ENCODE measurements around the gene PRDM8.
"Not testable (repeated sequence)": the region's sequence is repeated elsewhere in the genome, so short reads cannot be mapped to it uniquely, and the experiment has no call there.

PRDM8 gene

DNA sequence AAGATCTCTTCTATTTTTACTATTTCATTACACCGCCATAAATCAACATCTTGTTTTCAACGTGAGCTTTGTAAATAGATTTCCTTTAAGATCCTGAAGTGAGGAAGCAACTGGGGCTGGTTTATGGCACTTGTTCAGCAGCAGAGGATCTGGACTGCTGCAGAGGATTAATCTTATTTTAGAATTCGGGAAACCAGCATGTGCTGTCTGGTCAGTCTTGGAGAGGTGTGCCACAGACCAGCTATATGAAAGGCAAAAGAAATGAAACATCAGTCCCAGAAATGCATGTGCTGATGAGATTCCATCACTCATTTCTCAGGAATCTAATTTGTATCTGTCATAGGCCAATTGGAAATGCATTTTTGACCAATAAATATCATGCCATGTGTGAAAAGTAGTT, 23.4 kb downstream of the PRDM8 start:
- in situ Hi-C loops (cut with MboI; ENCODE audit: low sequenced_read_pairs): loop anchor here (25.0 kb wide), 2 partner anchors 983 to 1283 kb away; partner anchors contain the start of gene PAQR3

DNA sequence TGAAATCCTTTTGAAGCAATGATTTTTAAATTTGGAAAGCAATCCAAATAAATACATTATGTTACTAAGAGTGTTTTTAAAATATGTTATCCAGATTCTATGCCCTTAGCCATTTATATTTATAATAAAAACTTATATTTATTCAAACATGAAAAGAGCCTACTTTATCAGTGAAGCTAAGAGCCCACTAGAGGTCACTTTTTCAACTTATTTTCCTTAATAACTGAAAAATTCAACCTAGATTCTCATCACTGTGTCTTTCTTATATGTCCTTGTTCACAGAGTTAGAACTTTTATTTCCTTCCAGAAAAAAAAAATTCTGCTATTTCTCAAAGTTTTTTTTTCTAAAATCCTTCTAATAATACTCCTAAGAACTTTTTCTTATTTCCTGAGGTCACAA, 23.9 kb downstream of the PRDM8 start:
- in situ Hi-C loops (cut with MboI; ENCODE audit: low sequenced_read_pairs): loop anchor here (25.0 kb wide), 2 partner anchors 984 to 1284 kb away; partner anchors contain the start of gene PAQR3

DNA sequence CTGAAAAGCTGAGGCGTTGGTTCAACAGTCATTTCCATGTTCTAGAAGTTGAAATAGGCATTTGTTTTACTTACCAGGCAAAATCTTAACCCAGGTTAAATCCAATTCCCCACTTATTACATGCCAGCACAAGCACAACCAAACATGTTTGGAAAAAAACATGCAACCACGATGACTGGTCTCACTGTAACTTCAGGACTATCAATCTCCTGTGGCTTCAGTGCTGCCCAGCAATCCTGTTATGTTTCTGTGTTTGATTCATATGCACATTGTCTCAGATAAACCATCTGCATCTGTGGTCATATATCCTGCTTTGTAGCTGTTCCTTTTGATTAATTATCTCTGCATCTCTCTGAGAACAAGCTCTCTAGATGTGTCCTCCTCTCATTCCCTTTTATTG, 28.3 kb downstream of the PRDM8 start:
- in situ Hi-C loops (cut with MboI; ENCODE audit: low sequenced_read_pairs): no loop called here

DNA sequence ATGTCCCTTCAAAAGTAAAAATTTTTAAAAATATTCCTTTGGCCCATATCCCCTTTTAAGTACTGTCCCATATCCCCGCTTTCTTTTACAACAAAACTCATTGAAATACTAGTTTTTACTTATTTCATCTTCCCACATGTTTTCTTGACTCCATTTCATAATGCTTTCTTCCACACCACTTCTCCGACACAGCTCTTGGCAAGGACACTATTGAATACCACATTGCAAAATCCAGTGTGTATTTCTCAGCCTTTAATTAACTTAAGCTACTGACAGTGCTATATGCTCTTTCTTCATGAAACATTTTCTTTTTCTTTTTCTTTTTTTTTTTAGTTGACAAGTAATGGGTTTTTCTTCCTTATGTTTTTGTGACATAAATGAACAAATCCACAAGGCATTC, 28.8 kb downstream of the PRDM8 start:
- in situ Hi-C loops (cut with MboI; ENCODE audit: low sequenced_read_pairs): no loop called here

DNA sequence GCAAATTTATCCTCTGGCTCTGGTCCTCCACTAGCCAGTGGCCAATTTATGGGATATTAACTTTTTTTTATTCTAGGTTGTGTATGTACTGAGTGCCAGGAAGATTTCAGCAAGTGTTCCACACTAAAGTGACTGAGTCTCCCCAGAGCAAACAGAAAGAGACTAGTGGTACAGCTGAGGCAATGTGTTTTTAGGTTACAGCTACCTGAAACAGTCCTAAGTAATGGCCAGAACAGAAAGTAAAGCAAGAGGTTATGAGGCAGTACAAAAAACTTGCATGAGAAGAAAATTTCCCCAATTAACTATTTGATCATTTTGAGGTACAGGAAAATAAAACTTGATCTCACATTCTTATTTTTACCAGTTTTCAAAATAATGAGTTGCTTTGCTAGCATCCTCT, 31.2 kb downstream of the PRDM8 start:
- in situ Hi-C loops (cut with MboI; ENCODE audit: low sequenced_read_pairs): no loop called here

DNA sequence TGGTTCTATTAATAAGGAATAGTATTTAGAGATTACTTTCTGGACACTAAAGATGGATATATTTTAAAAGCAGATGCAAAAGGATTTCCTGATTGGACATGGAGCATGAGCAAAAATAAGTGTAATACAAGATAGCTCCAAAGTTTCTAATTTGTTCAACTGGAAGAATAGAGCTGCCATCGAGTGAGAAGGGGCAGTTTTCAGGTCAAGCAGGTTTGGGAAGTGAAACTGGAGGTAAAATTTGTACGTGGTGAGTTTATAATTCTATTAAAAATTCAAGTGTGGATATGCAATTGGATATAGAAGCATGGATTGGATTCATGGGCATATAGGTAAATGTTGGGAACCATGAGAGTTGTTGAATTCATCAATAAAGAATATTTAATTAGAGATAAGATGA, 31.8 kb downstream of the PRDM8 start:
- in situ Hi-C loops (cut with MboI; ENCODE audit: low sequenced_read_pairs): no loop called here

DNA sequence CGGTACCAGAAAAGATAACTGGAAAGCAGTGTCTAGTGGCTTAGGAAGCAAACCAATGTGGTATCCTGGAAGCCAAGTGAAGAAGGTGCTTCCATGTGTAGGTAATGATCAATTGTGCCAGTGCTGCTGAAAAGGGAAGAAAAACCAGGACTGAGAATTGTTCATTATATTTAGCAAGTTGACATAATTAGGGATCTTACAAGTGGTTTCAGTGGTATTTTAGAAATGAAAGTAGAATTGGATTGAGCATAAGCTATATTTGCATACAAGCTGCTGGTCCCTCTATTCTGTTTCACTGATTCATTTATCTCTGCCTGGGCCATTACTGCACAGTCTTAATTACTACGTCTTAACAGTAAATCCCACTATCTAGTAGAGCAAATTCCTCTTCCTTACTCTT, 32.3 kb downstream of the PRDM8 start:
- in situ Hi-C loops (cut with MboI; ENCODE audit: low sequenced_read_pairs): no loop called here

DNA sequence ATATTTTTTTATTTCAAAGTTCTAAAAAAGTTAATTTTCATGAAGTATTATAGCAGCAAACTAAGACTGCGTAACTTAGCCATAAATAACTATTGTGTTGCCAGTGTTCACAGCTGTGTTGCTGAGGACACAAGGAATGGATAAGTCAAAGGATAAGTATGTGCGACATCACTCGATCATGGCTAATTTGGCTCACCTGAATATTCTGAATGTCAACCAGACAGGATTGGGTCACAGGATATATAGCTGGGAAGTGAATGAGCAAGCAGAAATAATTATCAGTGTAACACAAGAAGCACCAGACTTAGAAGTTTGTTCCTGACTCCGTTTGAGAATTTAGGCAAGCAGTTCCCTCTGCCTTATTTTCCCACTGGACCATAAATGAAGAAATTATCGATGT, 33.9 kb downstream of the PRDM8 start:
- in situ Hi-C loops (cut with MboI; ENCODE audit: low sequenced_read_pairs): no loop called here

DNA sequence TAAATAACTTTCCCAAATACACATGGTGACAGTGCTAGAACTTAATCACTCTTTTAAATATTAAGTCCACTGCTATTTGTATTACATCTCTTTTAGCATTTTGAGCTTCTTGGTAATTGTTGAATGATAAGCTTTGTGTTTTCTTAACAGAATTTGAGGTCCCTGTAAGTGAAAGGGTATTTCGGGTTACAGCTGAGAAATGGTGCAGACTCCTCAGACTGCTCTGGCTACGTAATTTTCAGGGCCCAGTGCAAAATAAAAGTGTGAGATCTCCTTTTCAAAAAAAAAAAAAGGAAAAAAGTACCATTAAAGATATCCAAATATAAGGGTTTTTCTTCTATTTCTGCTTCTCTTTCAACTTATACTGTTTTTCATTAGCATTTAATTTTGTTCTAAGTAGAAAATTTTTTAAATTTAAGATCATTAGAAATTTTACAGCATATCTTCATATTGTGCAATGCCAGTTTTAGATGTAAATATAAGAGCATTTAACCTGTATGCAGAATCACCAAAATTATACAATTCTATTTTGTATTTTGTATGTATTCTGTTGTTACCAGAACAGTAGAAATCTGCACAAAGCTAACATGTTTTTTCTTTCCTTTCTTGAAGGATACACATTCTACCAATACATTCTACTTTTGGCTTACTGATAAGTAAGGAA, 35.5 kb downstream of the PRDM8 start:
- in situ Hi-C loops (cut with MboI; ENCODE audit: low sequenced_read_pairs): no loop called here

DNA sequence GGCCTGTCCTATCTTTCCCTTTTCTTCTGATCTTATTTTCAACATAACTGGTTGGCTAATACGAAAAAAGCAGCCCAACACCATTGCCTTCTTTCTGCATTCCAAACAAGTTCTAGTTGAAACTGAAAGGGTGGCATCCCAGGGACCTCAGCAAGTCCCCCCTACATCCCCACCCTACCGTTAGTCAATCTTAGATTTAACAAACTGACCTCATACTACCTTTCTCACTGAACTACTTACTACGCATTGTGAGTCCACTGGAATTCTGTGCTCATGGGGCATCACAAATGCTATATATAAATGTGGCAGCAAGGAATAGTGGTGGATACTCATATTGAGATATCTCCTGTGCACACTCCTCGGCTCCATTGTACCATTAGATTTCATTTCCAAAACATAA, 36.1 kb downstream of the PRDM8 start:
- in situ Hi-C loops (cut with MboI; ENCODE audit: low sequenced_read_pairs): no loop called here

DNA sequence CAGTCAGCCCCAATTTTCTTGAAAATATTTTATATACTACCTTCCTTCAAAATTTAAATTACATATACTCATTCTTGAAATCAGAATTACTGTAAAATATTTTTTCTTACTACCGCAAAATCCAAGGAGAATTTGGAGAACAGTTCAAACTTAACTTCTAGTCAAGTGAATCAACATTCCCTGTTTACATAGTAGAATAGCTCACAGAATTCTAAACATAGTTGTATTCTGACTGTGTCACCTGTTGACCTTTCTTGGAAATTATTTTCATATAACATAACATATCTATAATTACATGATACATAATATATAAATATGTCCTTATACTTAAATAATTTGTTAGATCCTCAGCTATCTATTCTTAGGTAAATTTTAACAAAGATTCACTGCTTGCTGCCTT, 38.1 kb downstream of the PRDM8 start:
- in situ Hi-C loops (cut with MboI; ENCODE audit: low sequenced_read_pairs): no loop called here

DNA sequence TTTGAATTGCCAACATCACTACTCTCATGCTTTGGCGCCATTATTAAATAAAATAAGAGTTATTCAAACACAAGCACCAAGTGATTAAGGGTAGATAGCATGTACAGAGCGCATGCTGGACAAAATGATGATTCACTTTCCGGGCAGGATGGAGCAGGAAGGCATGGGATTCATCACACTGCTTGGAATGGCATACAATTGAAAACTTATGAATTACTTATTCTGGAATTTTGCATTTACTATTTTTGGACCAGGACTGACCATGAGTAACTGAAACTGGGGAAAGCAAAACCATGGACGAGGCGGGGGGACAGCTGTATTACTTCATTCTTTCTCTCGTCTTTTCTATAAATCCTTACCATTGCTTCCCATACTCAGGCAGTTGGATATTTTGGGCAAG, 40.7 kb downstream of the PRDM8 start:
- in situ Hi-C loops (cut with MboI; ENCODE audit: low sequenced_read_pairs): no loop called here

DNA sequence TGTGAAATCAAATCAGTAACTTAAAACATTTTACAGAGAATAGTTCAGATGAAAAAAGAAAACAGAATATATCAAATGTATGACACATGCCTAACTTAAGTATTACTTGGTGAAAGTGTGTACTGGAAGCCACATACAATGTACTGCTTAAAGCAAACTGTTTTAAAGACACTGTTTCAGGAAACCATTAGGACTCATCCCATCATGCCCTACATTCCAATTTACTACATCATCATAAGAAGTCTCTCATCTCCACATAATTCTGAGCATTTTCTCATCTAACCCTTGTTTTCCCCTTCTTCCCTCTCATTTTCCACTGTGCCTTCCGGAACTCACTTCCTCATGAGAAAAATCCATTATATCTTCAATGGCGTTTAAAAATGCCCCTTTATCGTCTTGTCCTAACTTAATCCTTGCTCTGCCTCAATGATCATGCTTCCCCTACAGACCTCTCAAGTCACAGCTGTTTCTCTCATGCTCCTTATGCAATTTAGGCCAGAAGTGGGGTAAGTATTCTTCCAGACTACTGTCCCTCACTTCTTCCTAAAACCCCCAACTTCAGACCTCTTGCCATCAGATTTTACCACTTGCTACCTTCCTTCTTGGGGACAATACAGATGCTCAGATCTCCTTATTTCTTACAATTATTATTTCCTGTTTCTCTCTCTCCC, 42.3 kb downstream of the PRDM8 start:
- in situ Hi-C loops (cut with MboI; ENCODE audit: low sequenced_read_pairs): no loop called here

DNA sequence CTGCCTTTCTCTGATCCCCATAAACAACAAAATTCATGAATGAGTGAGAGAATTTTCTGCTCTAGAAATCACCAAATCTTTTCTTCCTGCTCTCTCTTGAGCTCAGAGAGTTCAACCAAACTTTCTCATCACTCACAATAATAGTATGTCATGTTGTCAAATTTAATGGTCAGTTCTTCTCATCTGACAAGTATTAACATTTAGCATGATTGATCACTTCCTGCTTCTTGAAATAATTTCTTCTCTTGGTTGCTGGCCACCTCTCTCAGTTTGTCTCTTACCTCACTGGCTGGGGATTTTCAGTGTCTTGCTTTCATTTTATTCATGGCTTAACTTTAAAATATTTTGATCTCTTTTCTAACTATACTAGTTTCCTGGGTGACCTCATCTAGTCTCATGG, 43.7 kb downstream of the PRDM8 start:
- in situ Hi-C loops (cut with MboI; ENCODE audit: low sequenced_read_pairs): no loop called here

DNA sequence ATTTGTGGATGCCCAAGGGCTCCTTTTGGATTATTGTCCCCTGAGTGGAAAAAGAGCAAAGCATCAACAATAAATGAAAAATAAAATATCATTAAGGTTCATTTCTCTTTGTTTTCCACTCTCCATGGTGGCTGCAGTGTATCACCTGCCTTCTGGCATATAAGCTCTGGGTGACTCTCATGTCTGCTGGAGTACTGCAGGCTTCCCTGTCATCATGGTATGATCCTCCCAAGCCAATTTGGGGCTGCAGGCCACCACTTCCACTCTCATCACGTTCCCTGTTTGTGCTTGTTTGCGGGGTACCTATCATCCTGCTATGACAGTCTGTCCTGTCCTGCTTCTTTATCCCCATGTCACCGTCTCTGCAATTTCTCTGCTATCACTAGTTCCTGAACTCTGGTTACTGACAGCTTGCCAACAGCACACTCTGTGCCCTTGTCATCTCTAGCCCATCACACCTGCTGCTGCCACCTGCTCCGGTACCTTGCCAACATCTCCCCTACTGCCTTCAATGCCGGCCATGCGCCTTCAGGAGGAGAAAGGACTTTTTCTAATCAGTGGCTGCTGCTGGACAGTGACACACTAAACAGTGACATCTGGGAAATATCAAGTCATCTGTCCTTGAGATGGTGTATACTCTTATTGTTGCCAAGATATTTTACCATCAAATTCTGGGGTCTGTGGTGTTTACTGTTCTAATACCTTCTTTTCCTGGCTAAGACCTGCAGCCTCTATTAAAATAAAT, 46.1 kb downstream of the PRDM8 start:
- in situ Hi-C loops (cut with MboI; ENCODE audit: low sequenced_read_pairs): no loop called here

DNA sequence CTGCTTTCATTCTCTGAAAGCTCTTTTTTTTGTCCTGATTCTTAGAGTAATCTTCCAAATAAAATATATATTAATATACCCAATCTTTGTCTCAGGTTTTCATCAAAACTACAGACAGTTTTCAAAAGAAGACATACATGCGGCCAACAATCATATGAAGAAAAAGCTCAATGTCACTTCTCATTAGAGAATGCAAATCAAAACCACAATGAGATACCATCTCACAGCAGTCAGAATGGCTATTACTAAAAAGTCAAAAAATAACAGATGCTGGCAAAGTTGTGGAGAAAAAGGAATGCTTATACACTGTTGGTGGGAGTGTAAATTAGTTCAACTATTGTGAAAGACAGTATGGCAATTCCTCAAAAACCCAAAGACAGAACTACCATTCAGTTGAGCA, 50.2 kb downstream of the PRDM8 start:
- in situ Hi-C loops (cut with MboI; ENCODE audit: low sequenced_read_pairs): not testable (repeated sequence)

DNA sequence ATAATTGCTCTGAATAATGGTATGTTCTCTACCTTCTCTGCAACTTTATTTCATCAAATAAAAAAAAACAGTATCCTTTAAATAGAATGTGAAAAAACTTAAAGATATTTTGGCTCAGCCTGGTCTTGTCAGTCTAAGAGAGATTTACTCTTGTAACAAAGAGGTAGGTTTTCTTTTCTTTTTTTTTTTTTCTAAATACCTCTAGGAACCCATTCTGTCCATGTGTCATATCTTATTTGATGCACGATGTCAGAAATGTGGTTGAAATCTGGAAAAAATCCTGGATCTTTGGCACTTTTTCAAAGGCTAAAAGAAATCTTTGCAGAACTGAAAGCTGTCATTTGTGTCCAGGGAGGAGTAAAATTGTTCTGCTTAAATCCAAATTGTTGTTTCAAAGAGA, 51.8 kb downstream of the PRDM8 start:
- in situ Hi-C loops (cut with MboI; ENCODE audit: low sequenced_read_pairs): no loop called here

DNA sequence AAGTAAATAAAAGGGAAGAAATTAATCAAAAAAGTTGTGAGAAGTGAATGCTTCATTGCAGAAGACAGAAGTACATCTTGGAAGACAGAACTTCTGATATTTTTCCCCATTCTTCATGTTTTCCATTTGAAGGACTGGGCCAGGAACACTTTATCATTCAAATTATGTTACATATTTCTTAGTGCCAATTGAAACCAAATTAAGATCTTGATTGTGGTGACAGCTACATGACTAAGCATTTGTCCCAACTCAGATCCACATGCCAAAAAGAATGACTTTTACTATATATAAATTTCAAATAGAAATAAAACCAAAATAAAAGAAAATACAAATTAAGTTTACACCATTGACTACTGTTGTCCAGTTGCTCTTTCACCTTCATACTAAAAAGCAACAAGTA, 55.1 kb downstream of the PRDM8 start:
- in situ Hi-C loops (cut with MboI; ENCODE audit: low sequenced_read_pairs): no loop called here

DNA sequence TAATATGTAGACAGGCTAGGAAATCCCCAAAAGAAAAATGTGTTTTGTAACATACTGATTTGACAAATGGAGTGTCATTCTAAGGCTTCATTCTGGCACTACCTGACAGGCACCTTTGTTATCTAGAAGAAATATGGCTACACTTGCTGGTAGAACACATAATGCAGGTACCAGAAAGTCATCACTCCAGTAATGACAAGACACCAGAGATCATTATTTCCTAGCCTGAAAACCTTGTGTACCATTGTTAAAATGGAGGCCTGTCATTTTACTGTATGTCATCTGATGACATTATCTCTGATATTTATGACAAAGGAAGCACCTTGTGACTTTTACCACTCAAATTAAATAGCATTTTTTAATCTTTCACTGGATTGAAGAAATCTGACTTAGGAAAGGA, 55.6 kb downstream of the PRDM8 start:
- in situ Hi-C loops (cut with MboI; ENCODE audit: low sequenced_read_pairs): no loop called here

DNA sequence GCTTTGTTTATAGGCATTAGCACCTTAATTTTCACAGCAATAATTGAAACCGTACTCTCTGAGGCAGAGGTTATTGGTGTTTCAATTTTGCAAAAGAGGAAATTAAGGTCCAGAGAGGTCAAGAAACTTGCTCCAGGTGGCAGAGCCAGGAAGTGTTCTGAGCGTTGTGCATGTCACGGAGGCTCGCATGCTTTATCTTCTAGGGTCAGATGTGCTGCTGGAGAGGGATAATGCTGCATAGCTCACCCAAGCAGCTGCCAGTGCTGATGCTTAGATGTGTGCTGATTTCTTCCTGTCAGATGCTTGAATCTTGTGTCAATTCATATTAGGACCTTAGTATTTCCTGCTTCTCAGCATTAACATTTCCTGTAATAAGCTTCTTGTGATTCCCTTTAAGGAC, 56.2 kb downstream of the PRDM8 start:
- in situ Hi-C loops (cut with MboI; ENCODE audit: low sequenced_read_pairs): no loop called here
